HCT116 (cell line): Measurements from ENCODE around the gene DPP6. TPM values are rescaled to one million over a fixed set of nuclear protein-coding genes. Genes with fewer than 3 reads are reported as not detected.

Experiments used
- ATAC-seq: fragments of 200-7000 bp; cut with Tn5 transposase; 2 replicates; pipeline ENCODE4 v1.9.1; 2020; ENCODE audit warnings: mild to moderate bottlenecking, moderate library complexity
- BruUV-seq: library from RNA; stranded (reverse); fragments of 400-500 nt; replicated peaks from 2 replicates; lab custom pipeline; 2021; lab: Mats Ljungman, UMichigan
- CTCF ChIA-PET: fragments of 300-600 bp; sonication (Branson Sonifier 250); formaldehyde crosslinking; loops from one replicate; lab custom pipeline; 2021; ENCODE audit warnings: antibody characterized with exemption; lab: Charles Lee
- POLR2A ChIA-PET: fragments of 300-600, 350-600 bp; sonication (Branson Sonifier 250); formaldehyde crosslinking; loops from one replicate; lab custom pipeline; 2021; ENCODE audit warnings: antibody characterized with exemption; lab: Charles Lee
- RAD21 ChIA-PET, 2 experiments: fragments of 300-600 bp; sonication (Branson Sonifier 250); formaldehyde crosslinking; loops; one replicate each; lab custom pipeline; 2023; ENCODE audit warnings: low total read pairs in 2 of 2; ENCODE audit not compliant: uncharacterized antibody in 2 of 2, unreplicated experiment in 2 of 2, low non-redundant PET in 1 of 2; lab: Charles Lee
- DNase-seq: peaks from one replicate; pipeline ENCODE4 v3.0.0-alpha.2; 2010; ENCODE audit warnings: low read depth, low spot score
- H2AFZ ChIP-seq: fragments of 200-600 bp; shearing (Covaris generic), sonication (generic); 2 replicates; pipeline ENCODE4 v1.6.1; 2017; ENCODE audit warnings: low read depth, mixed run types, mixed read lengths, antibody characterized with exemption, low read length; ENCODE audit not compliant: poor library complexity, severe bottlenecking
- H3K27ac ChIP-seq: 2 replicates; pipeline ENCODE4 v1.5.1; 2012; ENCODE audit warnings: low read depth, low read length
- H3K27me3 ChIP-seq: fragments of 200-600 bp; sonication (generic); 2 replicates; pipeline ENCODE4 v1.6.1; 2016; ENCODE audit warnings: mixed run types, low read length, mixed read lengths; ENCODE audit not compliant: insufficient read depth
- H3K36me3 ChIP-seq, 2 experiments: fragments of 200-500 bp in 1 of 2; fragments of 200-600 bp in 1 of 2; sonication (Bioruptor generic) in 1 of 2; sonication (generic) in 1 of 2; 2 replicates each; pipeline versions ENCODE4 v1.5.1 to v1.6.1; 2014 to 2016; ENCODE audit warnings: low read length in 2 of 2, inconsistent platforms in 1 of 2, mixed read lengths in 1 of 2, mixed run types in 1 of 2; ENCODE audit not compliant: insufficient read depth in 2 of 2, control insufficient read depth in 1 of 2
- H3K4me1 ChIP-seq, 2 experiments: fragments of 200-600 bp in 1 of 2; sonication (generic) in 1 of 2; 2 replicates each; pipeline versions ENCODE4 v1.5.1 to v1.6.1; 2012 to 2017; ENCODE audit warnings: low read length in 2 of 2, inconsistent platforms in 1 of 2, mild to moderate bottlenecking in 1 of 2, mixed read lengths in 1 of 2, mixed run types in 1 of 2, moderate library complexity in 1 of 2; ENCODE audit not compliant: insufficient read depth in 2 of 2, control insufficient read depth in 1 of 2
- H3K4me2 ChIP-seq: fragments of 200-600 bp; sonication (generic); 2 replicates; pipeline ENCODE4 v1.6.1; 2017; ENCODE audit warnings: mixed run types, low read length, mixed read lengths
- H3K4me3 ChIP-seq, 2 experiments: fragments of 200-600 bp in 1 of 2; sonication (generic) in 1 of 2; replicated peaks in 1 of 2; 2 replicates each; pipeline ENCODE4 v1.5.1; 2011 to 2016; ENCODE audit warnings: low read length in 2 of 2, control low read depth in 1 of 2, low read depth in 1 of 2, mild to moderate bottlenecking in 1 of 2, mixed read lengths in 1 of 2, mixed run types in 1 of 2
- H3K79me2 ChIP-seq: fragments of 200-600 bp; sonication (generic); 2 replicates; pipeline ENCODE4 v1.6.1; 2017; ENCODE audit warnings: mild to moderate bottlenecking, mixed run types, low read length, moderate library complexity, mixed read lengths; ENCODE audit not compliant: insufficient read depth
- H3K9ac ChIP-seq: fragments of 200-600 bp; sonication (generic); 2 replicates; pipeline ENCODE4 v1.6.1; 2016; ENCODE audit warnings: low read length, mixed read lengths
- H3K9me2 ChIP-seq: fragments of 200-600 bp; sonication (generic), shearing (Covaris generic); 2 replicates; pipeline ENCODE4 v1.6.1; 2017; ENCODE audit warnings: mixed run types, mild to moderate bottlenecking, moderate library complexity; ENCODE audit not compliant: insufficient read depth
- H3K9me3 ChIP-seq, 2 experiments: fragments of 200-500 bp in 1 of 2; fragments of 200-600 bp in 1 of 2; sonication (Bioruptor generic) in 1 of 2; sonication (generic) in 1 of 2; 2 replicates each; pipeline ENCODE4 v1.6.1; 2014 to 2017; ENCODE audit warnings: low read length in 2 of 2, mixed read lengths in 2 of 2, inconsistent platforms in 1 of 2, low read depth in 1 of 2, mild to moderate bottlenecking in 1 of 2, mixed run types in 1 of 2, moderate library complexity in 1 of 2; ENCODE audit not compliant: control insufficient read depth in 1 of 2, insufficient read depth in 1 of 2
- H4K20me1 ChIP-seq: fragments of 200-600 bp; sonication (generic), shearing (Covaris generic); 2 replicates; pipeline ENCODE4 v1.6.1; 2017; ENCODE audit warnings: mixed run types, mild to moderate bottlenecking, moderate library complexity; ENCODE audit not compliant: insufficient read depth
- CBX3 ChIP-seq: IDR thresholded peaks from 2 replicates; pipeline ENCODE4 v1.6.1; 2012; ENCODE audit warnings: low read depth
- EGR1 ChIP-seq: IDR thresholded peaks from 2 replicates; pipeline ENCODE4 v1.6.1; 2012; ENCODE audit warnings: low read depth
- EZH2phosphoT487 ChIP-seq: fragments of 200-600 bp; IDR thresholded peaks from 2 replicates; pipeline ENCODE4 v1.6.1; 2018; ENCODE audit warnings: antibody characterized with exemption, borderline replicate concordance
- FOSL1 ChIP-seq: IDR thresholded peaks from 2 replicates; pipeline ENCODE4 v1.6.1; 2012; ENCODE audit warnings: low read depth
- POLR2AphosphoS5 ChIP-seq: IDR thresholded peaks from 2 replicates; pipeline ENCODE4 v1.6.1; 2011; ENCODE audit warnings: mild to moderate bottlenecking, low read depth, low read length, moderate library complexity
- YY1 ChIP-seq: IDR thresholded peaks from 2 replicates; pipeline ENCODE4 v1.6.1; 2011; ENCODE audit warnings: low read length, low read depth, moderate library complexity, mild to moderate bottlenecking; ENCODE audit not compliant: insufficient replicate concordance; ENCODE audit errors: extremely low read depth
- intact Hi-C: fragments of 100-400 bp; cut with micrococcal nuclease; formaldehyde crosslinking; loops from 2 replicates; pipeline ENCODE4 v1.10.0; 2022
- total RNA-seq: library from RNA; stranded (reverse); gene quantifications from one replicate; pipeline ENCODE4 v1.2.1, GENCODE V29; 2021; ENCODE audit not compliant: unreplicated experiment
- TF ChIP-seq, protein P1 (sequence below): IDR thresholded peaks from 2 replicates; pipeline ENCODE4 v1.6.1; 2012
- TF ChIP-seq, protein P2 (sequence below): IDR thresholded peaks from 2 replicates; pipeline ENCODE4 v1.6.1; 2011; ENCODE audit warnings: mild to moderate bottlenecking, low read length, moderate library complexity; ENCODE audit not compliant: insufficient replicate concordance; ENCODE audit errors: extremely low read depth
- TF ChIP-seq, protein P3 (sequence below), 3 experiments: fragments of 200-600 bp in 1 of 3; sonication (generic) in 1 of 3; IDR thresholded peaks in 2 of 3; conservative IDR thresholded peaks in 1 of 3; 2 replicates each; pipeline ENCODE4 v1.5.1; 2012 to 2017; ENCODE audit warnings: low read depth in 2 of 3, low read length in 2 of 3, antibody characterized with exemption in 1 of 3, borderline replicate concordance in 1 of 3, control low read depth in 1 of 3, mild to moderate bottlenecking in 1 of 3, mixed read lengths in 1 of 3, mixed run types in 1 of 3, moderate library complexity in 1 of 3; ENCODE audit not compliant: insufficient read depth in 1 of 3
- TF ChIP-seq, protein P4 (sequence below): IDR thresholded peaks from 2 replicates; pipeline ENCODE4 v1.6.1; 2012; ENCODE audit warnings: low read depth

Gene DPP6
- total RNA-seq, 1 experiment from 2014 or later = not detected

DNA sequence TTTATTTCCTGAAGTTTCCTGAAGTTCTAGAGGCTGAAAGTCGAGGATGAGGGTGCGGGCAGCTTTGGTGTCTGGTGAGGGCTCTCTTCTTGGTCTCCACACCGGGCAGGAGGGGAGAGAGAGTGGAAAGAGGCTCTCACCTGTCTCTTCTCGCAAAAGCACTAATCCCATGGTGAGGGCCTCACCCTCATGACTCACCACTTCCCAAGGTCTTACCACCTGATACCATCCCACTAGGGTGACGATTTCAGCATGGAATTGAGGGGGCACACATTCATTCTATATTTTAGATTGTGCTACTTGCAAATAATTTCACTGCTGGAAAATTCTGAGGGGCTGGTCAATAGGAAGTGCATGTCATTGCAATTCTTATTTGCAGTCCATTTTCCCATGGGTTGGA, 292.9 kb downstream of the DPP6 start:
- H4K20me1 ChIP-seq = no peaks in the 10 kb centered on the region
- peaks cover 4 to 5% of the 10 kb centered on the region in 2 experiments; a peak in 2 of 4 replicates for H3K9me3 ChIP-seq
- DNase-seq = no peak
- no peaks in the 10 kb centered on the region for H3K4me1 ChIP-seq
- no peak overlapping the region for H2AFZ ChIP-seq
- no peaks in the 10 kb centered on the region for H3K36me3 ChIP-seq
- TF ChIP-seq FOSL1 = no peak
- TF ChIP-seq EGR1 = no peak
- no peak for TF ChIP-seq YY1
- TF ChIP-seq, protein P1, sequence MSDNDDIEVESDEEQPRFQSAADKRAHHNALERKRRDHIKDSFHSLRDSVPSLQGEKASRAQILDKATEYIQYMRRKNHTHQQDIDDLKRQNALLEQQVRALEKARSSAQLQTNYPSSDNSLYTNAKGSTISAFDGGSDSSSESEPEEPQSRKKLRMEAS = no peak
- TF ChIP-seq EZH2phosphoT487 = no peak
- no peak for TF ChIP-seq CBX3
- TF ChIP-seq, protein P2, sequence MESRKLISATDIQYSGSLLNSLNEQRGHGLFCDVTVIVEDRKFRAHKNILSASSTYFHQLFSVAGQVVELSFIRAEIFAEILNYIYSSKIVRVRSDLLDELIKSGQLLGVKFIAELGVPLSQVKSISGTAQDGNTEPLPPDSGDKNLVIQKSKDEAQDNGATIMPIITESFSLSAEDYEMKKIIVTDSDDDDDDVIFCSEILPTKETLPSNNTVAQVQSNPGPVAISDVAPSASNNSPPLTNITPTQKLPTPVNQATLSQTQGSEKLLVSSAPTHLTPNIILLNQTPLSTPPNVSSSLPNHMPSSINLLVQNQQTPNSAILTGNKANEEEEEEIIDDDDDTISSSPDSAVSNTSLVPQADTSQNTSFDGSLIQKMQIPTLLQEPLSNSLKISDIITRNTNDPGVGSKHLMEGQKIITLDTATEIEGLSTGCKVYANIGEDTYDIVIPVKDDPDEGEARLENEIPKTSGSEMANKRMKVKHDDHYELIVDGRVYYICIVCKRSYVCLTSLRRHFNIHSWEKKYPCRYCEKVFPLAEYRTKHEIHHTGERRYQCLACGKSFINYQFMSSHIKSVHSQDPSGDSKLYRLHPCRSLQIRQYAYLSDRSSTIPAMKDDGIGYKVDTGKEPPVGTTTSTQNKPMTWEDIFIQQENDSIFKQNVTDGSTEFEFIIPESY = no peak
- TF ChIP-seq, protein P3, sequence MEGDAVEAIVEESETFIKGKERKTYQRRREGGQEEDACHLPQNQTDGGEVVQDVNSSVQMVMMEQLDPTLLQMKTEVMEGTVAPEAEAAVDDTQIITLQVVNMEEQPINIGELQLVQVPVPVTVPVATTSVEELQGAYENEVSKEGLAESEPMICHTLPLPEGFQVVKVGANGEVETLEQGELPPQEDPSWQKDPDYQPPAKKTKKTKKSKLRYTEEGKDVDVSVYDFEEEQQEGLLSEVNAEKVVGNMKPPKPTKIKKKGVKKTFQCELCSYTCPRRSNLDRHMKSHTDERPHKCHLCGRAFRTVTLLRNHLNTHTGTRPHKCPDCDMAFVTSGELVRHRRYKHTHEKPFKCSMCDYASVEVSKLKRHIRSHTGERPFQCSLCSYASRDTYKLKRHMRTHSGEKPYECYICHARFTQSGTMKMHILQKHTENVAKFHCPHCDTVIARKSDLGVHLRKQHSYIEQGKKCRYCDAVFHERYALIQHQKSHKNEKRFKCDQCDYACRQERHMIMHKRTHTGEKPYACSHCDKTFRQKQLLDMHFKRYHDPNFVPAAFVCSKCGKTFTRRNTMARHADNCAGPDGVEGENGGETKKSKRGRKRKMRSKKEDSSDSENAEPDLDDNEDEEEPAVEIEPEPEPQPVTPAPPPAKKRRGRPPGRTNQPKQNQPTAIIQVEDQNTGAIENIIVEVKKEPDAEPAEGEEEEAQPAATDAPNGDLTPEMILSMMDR (IDR thresholded peaks at IDR 0.05 in 2 of 3, conservative IDR thresholded peaks at IDR 0.05 in 1 of 3; ENCODE audit: borderline replicate concordance in 1 of 3, insufficient read depth in 1 of 3, low read depth in 2 of 3, low read length in 2 of 3) = no peak
- no peak for TF ChIP-seq POLR2AphosphoS5
- TF ChIP-seq, protein P4, sequence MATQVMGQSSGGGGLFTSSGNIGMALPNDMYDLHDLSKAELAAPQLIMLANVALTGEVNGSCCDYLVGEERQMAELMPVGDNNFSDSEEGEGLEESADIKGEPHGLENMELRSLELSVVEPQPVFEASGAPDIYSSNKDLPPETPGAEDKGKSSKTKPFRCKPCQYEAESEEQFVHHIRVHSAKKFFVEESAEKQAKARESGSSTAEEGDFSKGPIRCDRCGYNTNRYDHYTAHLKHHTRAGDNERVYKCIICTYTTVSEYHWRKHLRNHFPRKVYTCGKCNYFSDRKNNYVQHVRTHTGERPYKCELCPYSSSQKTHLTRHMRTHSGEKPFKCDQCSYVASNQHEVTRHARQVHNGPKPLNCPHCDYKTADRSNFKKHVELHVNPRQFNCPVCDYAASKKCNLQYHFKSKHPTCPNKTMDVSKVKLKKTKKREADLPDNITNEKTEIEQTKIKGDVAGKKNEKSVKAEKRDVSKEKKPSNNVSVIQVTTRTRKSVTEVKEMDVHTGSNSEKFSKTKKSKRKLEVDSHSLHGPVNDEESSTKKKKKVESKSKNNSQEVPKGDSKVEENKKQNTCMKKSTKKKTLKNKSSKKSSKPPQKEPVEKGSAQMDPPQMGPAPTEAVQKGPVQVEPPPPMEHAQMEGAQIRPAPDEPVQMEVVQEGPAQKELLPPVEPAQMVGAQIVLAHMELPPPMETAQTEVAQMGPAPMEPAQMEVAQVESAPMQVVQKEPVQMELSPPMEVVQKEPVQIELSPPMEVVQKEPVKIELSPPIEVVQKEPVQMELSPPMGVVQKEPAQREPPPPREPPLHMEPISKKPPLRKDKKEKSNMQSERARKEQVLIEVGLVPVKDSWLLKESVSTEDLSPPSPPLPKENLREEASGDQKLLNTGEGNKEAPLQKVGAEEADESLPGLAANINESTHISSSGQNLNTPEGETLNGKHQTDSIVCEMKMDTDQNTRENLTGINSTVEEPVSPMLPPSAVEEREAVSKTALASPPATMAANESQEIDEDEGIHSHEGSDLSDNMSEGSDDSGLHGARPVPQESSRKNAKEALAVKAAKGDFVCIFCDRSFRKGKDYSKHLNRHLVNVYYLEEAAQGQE = no peak
- RAD21 ChIA-PET = no interaction called here
- POLR2A ChIA-PET = no interaction called here
- H3K4me3 ChIP-seq = no peak overlapping the region
- H3K4me2 ChIP-seq = no peak overlapping the region
- H3K79me2 ChIP-seq = no peaks in the 10 kb centered on the region
- no TSS peak for BruUV-seq
- ATAC-seq = no peak
- H3K9ac ChIP-seq = no peak overlapping the region
- intact Hi-C loops = no loop called here
- CTCF ChIA-PET = no interaction called here
- H3K27ac ChIP-seq = no peak overlapping the region
- H3K9me2 ChIP-seq = no peaks in the 10 kb centered on the region
- H3K27me3 ChIP-seq = no peaks in the 10 kb centered on the region
